K562 (cell line): ENCODE measurements around the gene NDST3. TPM values are rescaled to one million over a fixed set of nuclear protein-coding genes. Genes with fewer than 3 reads are reported as not detected.

Source experiments
- ATAC-seq: fragments of 200-7000 bp; cut with Tn5 transposase; 3 replicates; pipeline ENCODE4 v1.9.1; 2020; ENCODE audit warnings: moderate library complexity
- BruUV-seq: library from RNA; stranded (reverse); fragments of 400-500 nt; replicated peaks from 2 replicates; lab custom pipeline; 2021; lab: Mats Ljungman, UMichigan
- CTCF ChIA-PET: fragments of 300-600 bp; formaldehyde crosslinking; extraction: SDS; loops from one replicate; lab custom pipeline; 2021; ENCODE audit warnings: low intra/inter-chr PET ratio; lab: Yijun Ruan, JAX
- POLR2A ChIA-PET: fragments of 300-600, 350-650 bp; sonication (Branson Sonifier 250); formaldehyde crosslinking; extraction: SDS; loops from one replicate; lab custom pipeline; 2021; ENCODE audit warnings: antibody characterized with exemption, inconsistent platforms; lab: Yijun Ruan, JAX
- DNase-seq, 4 experiments: peaks; one replicate each; pipeline versions ENCODE4 v3.0.0 to v3.0.0-alpha.2; 2011 to 2018; ENCODE audit warnings: low spot score in 3 of 4, mixed read lengths in 3 of 4; ENCODE audit errors: extremely low read depth in 1 of 4
- FAIRE-seq: peaks from 2 replicates; lab custom pipeline; 2011; peaks lifted over from hg19 to GRCh38; lab: Jason Lieb, UNC
- H2AFZ ChIP-seq: 2 replicates; pipeline ENCODE4 v1.6.0; 2011; ENCODE audit warnings: low read depth, low read length, control low read depth, inconsistent platforms
- H3K27ac ChIP-seq: fragments of 200-600 bp; 3 replicates; pipeline ENCODE4 v1.8.0; 2011; ENCODE audit warnings: low read depth, mild to moderate bottlenecking, control low read depth, inconsistent platforms, low read length, moderate library complexity, mixed read lengths; ENCODE audit errors: extremely low read depth
- H3K27me3 ChIP-seq, 2 experiments: fragments of 300-600 bp in 1 of 2; 2 replicates in 1 of 2; 3 replicates in 1 of 2; pipeline versions ENCODE4 v1.6.0 to v1.8.0; 2011; ENCODE audit warnings: inconsistent platforms in 2 of 2, low read length in 2 of 2, mild to moderate bottlenecking in 1 of 2, mixed read lengths in 1 of 2, moderate library complexity in 1 of 2; ENCODE audit not compliant: control insufficient read depth in 2 of 2, insufficient read depth in 2 of 2
- H3K36me3 ChIP-seq: fragments of 300-600 bp; 3 replicates; pipeline ENCODE4 v1.8.0; 2011; ENCODE audit warnings: mild to moderate bottlenecking, low read length, inconsistent platforms; ENCODE audit not compliant: control insufficient read depth, insufficient read depth
- H3K4me1 ChIP-seq, 2 experiments: fragments of 200-600 bp in 1 of 2; replicated peaks in 1 of 2; 2 replicates in 1 of 2; 3 replicates in 1 of 2; pipeline versions ENCODE4 v1.5.1 to v1.8.0; 2011; ENCODE audit warnings: inconsistent platforms in 2 of 2, low read length in 2 of 2, mild to moderate bottlenecking in 1 of 2, mixed read lengths in 1 of 2, moderate library complexity in 1 of 2; ENCODE audit not compliant: control insufficient read depth in 2 of 2, insufficient read depth in 2 of 2
- H3K4me2 ChIP-seq: 2 replicates; pipeline ENCODE4 v1.6.1; 2011; ENCODE audit warnings: low read length, control low read depth, inconsistent platforms, mixed read lengths; ENCODE audit not compliant: insufficient read depth
- H3K4me3 ChIP-seq: fragments of 200-600 bp; sonication (generic), shearing (Covaris generic); 2 replicates; pipeline ENCODE4 v1.5.1; 2016; ENCODE audit warnings: control low read depth, inconsistent platforms
- H3K79me2 ChIP-seq: fragments of 200-600 bp; 3 replicates; pipeline ENCODE4 v1.8.0; 2011; ENCODE audit warnings: low read length, inconsistent platforms; ENCODE audit not compliant: control insufficient read depth, insufficient read depth
- H3K9ac ChIP-seq, 2 experiments: 2 replicates each; pipeline versions ENCODE4 v1.6.0 to v1.6.1; 2011; ENCODE audit warnings: low read depth in 2 of 2, low read length in 2 of 2, control low read depth in 1 of 2, inconsistent platforms in 1 of 2, mild to moderate bottlenecking in 1 of 2, mixed read lengths in 1 of 2; ENCODE audit not compliant: insufficient read depth in 1 of 2
- H3K9me1 ChIP-seq: one replicate; pipeline ENCODE4 v1.6.0; 2011; ENCODE audit warnings: inconsistent platforms, mild to moderate bottlenecking, low read length, moderate library complexity; ENCODE audit not compliant: control insufficient read depth, insufficient read depth
- H3K9me3 ChIP-seq: replicated peaks from 2 replicates; pipeline ENCODE4 v1.5.1; 2011; ENCODE audit warnings: low read depth, low read length, inconsistent platforms; ENCODE audit not compliant: control insufficient read depth, insufficient read depth
- H4K20me1 ChIP-seq: replicated peaks from 2 replicates; pipeline ENCODE4 v1.6.1; 2011; ENCODE audit warnings: low read length, inconsistent platforms, mixed read lengths; ENCODE audit not compliant: control insufficient read depth, insufficient read depth
- ARID1B ChIP-seq: fragments of 450-650 bp; IDR thresholded peaks from 2 replicates; pipeline ENCODE4 v1.6.1; 2016; ENCODE audit warnings: antibody characterized with exemption, mild to moderate bottlenecking, inconsistent platforms
- ESRRA ChIP-seq: fragments of 450-650 bp; IDR thresholded peaks from 2 replicates; pipeline ENCODE4 v1.6.1; 2014; ENCODE audit warnings: low read depth, mild to moderate bottlenecking, moderate library complexity, borderline replicate concordance
- FIP1L1 ChIP-seq: fragments of 200-400 bp; formaldehyde crosslinking; IDR thresholded peaks from 2 replicates; pipeline ENCODE4 v1.6.1; 2018; ENCODE audit warnings: mild to moderate bottlenecking, low read depth, low read length; ENCODE audit not compliant: poor library complexity, severe bottlenecking
- HDAC3 ChIP-seq: fragments of 450-650 bp; IDR thresholded peaks from 2 replicates; pipeline ENCODE4 v1.6.1; 2018; ENCODE audit warnings: borderline replicate concordance, mild to moderate bottlenecking, moderate library complexity; ENCODE audit not compliant: partially characterized antibody
- HIVEP1 ChIP-seq: fragments of 250-450 bp; sonication (Bioruptor Pico); IDR thresholded peaks from 2 replicates; pipeline ENCODE4 v1.4.0; 2020; ENCODE audit warnings: mild to moderate bottlenecking
- MYC ChIP-seq, 2 experiments: fragments of 250-450 bp in 1 of 2; sonication (Bioruptor Pico) in 1 of 2; IDR thresholded peaks; 2 replicates each; pipeline versions ENCODE4 v1.5.1 to v1.6.1; 2012 to 2021; ENCODE audit warnings: low read depth in 2 of 2, borderline replicate concordance in 1 of 2, improper control_type of control experiment in 1 of 2, low read length in 1 of 2, mild to moderate bottlenecking in 1 of 2, moderate library complexity in 1 of 2
- PHB2 ChIP-seq: fragments of 450-650 bp; IDR thresholded peaks from 2 replicates; pipeline ENCODE4 v1.6.1; 2017; ENCODE audit warnings: low read depth
- RAD21 ChIP-seq, 2 experiments: fragments of 250-450 bp in 1 of 2; fragments of 450-650 bp in 1 of 2; sonication (Bioruptor Pico) in 1 of 2; formaldehyde crosslinking in 1 of 2; IDR thresholded peaks in 1 of 2; conservative IDR thresholded peaks in 1 of 2; 2 replicates each; pipeline versions ENCODE4 v1.4.0 to v1.8.0; 2020 to 2022; ENCODE audit warnings: mild to moderate bottlenecking in 2 of 2, moderate library complexity in 1 of 2
- SMAD2 ChIP-seq: fragments of 150-350 bp; IDR thresholded peaks from 2 replicates; pipeline ENCODE4 v1.6.1; 2014; ENCODE audit warnings: low read depth, mild to moderate bottlenecking, low read length
- SP1 ChIP-seq: sonication (generic); formaldehyde crosslinking; IDR thresholded peaks from 2 replicates; pipeline ENCODE4 v1.8.1; 2022; ENCODE audit warnings: mild to moderate bottlenecking, missing genetic modification reagents
- ZKSCAN8 ChIP-seq: fragments of 200-800 bp; sonication (Bioruptor generic); IDR thresholded peaks from 2 replicates; pipeline ENCODE4 v1.6.1; 2016; ENCODE audit warnings: missing genetic modification characterization, missing compliant biosample characterization
- ZNF140 ChIP-seq: fragments of 250-450 bp; sonication (Bioruptor Pico); IDR thresholded peaks from 2 replicates; pipeline ENCODE4 v1.8.0; 2021; ENCODE audit warnings: moderate library complexity, mild to moderate bottlenecking, inconsistent platforms
- ZNF24 ChIP-seq: fragments of 450-650 bp; IDR thresholded peaks from 2 replicates; pipeline ENCODE4 v1.6.1; 2016
- ZNF507 ChIP-seq: conservative IDR thresholded peaks from 2 replicates; pipeline ENCODE4 v1.6.1; 2017; ENCODE audit warnings: missing genetic modification characterization, missing compliant biosample characterization
- WGBS: fragments of 100-300 bp; shearing (Covaris generic); methylation state at CpG from one replicate; pipeline ENCODE4 v1.1.6; 2016; ENCODE audit warnings: low coverage, mixed read lengths; ENCODE audit not compliant: insufficient coverage; ENCODE audit errors: missing lambda C conversion rate; 5-methylcytosine and 5-hydroxymethylcytosine counted together
- in situ Hi-C: fragments of 300-500 bp; cut with MboI; formaldehyde crosslinking; loops from 4 replicates; pipeline ENCODE4 v1.15.0; 2018; ENCODE audit warnings: inconsistent platforms, mixed read lengths
- intact Hi-C: fragments of 100-400 bp; cut with micrococcal nuclease; formaldehyde crosslinking; loops from 2 replicates; pipeline ENCODE4 v1.14.2; 2022
- polyA plus RNA-seq, 8 experiments: library from polyadenylated mRNA; depleted of rRNA in 4 of 8; stranded (reverse) in 5 of 8; unstranded in 3 of 8; fragments of >200 nt; fragmentation: Nextera tagmentation in 2 of 8; fragmentation: Illumina TruSeq in 1 of 8; extraction: Ambion mirVana in 2 of 8; extraction: Trizol in 1 of 8; gene quantifications; 2 replicates each; pipeline versions ENCODE4 v1.2.1 to v1.2.3, GENCODE V29; 2011 to 2014; ENCODE audit warnings: inconsistent platforms in 1 of 8, missing spikeins in 1 of 8
- total RNA-seq, 7 experiments: library from RNA; depleted of rRNA in 6 of 7; stranded (reverse); fragments of >200 nt in 6 of 7; fragmentation: Illumina TruSeq in 2 of 7; extraction: Trizol in 2 of 7; gene quantifications; 2 replicates each; pipeline versions ENCODE4 v1.2.1 to v1.2.3, GENCODE V29; 2011 to 2021; ENCODE audit warnings: low replicate concordance in 1 of 7
- TF ChIP-seq, protein P1 (sequence below): sonication (generic); formaldehyde crosslinking; IDR thresholded peaks from 2 replicates; pipeline ENCODE4 v1.5.0; 2020; ENCODE audit warnings: missing genetic modification reagents

The NDST3 gene
- total and polyA plus RNA-seq, 9 of the 15 experiments (the other 6 are each of a cell fraction or from before 2014, with no cell fraction given), result not detected

- TF ChIP-seq ZNF140 (CRISPR knock-in tag) (no peak), HDAC3 (no peak)
- TF ChIP-seq, protein P1, sequence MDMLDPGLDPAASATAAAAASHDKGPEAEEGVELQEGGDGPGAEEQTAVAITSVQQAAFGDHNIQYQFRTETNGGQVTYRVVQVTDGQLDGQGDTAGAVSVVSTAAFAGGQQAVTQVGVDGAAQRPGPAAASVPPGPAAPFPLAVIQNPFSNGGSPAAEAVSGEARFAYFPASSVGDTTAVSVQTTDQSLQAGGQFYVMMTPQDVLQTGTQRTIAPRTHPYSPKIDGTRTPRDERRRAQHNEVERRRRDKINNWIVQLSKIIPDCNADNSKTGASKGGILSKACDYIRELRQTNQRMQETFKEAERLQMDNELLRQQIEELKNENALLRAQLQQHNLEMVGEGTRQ, result no peak
Measured at GRCh38 chr4:118155516-118155915, 121.2 kb downstream of the NDST3 start (continued).

GRCh38 chr4:118158763-118159375, 124.6 kb downstream of the NDST3 start:
- Histone ChIP-seq H3K9me3 (no peaks in the 10 kb centered on the region), H3K79me2 (no peaks in the 10 kb centered on the region), H4K20me1 (no peaks in the 10 kb centered on the region), H3K9me1 (no peaks in the 10 kb centered on the region), H3K36me3 (no peaks in the 10 kb centered on the region), H2AFZ (no peak overlapping the region), H3K27me3 (no peaks in the 10 kb centered on the region), H3K4me1 (no peaks in the 10 kb centered on the region), H3K9ac (no peak overlapping the region), H3K27ac (no peak overlapping the region), H3K4me3 (no peak overlapping the region), H3K4me2 (no peak overlapping the region)
- ATAC-seq (no peak), FAIRE-seq (no peak), DNase-seq (no peak)
- ChIA-PET CTCF (no interaction called here), POLR2A (no interaction called here)
- BruUV-seq, result no TSS peak
- TF ChIP-seq SP1 (CRISPR knock-in tag) (no peak), ESRRA (no peak), RAD21 (CRISPR knock-in tag; conservative IDR thresholded peaks at IDR 0.05 in 1 of 2, IDR thresholded peaks at IDR 0.05 in 1 of 2) (no peak), PHB2 (no peak), MYC (IDR thresholded peaks at IDR 0.05; ENCODE audit: low read depth, low read length) (no peak), MYC (CRISPR knock-in tag; IDR thresholded peaks at IDR 0.05; ENCODE audit: borderline replicate concordance, low read depth) (no peak), HIVEP1 (CRISPR knock-in tag) (no peak), SMAD2 (no peak), ZKSCAN8 (CRISPR knock-in tag) (no peak), FIP1L1 (no peak), ZNF507 (tag) (no peak), ZNF24 (no peak), ARID1B (no peak)
- in situ Hi-C loops (no loop called here), intact Hi-C loops (no loop called here)
- WGBS, result 0% methylated on average over 2 of the region's 2 CpGs
